Mesenteric fat pad (tissue), 1 donor: ENCODE data around the gene TTC28. TPM values are rescaled to one million over a fixed set of nuclear protein-coding genes. Genes with fewer than 3 reads are reported as not detected.

Source experiments
- DNase-seq: peaks from one replicate; pipeline ENCODE4 v3.0.0-alpha.2; 2020; ENCODE audit warnings: low spot score
- total RNA-seq: library from RNA; stranded (reverse); fragmentation: NEBNext Ultra II Directional; extraction: Animal tissue kit (Norgen Biotek cat#: 25700); gene quantifications from one replicate; pipeline ENCODE4 v1.2.1, GENCODE V29; 2021
- donor health status: DM: yes; HTN: yes; CAD: no.

Gene TTC28
- total RNA-seq, 1 donor from 2014 or later = 34.1 TPM

DNA sequence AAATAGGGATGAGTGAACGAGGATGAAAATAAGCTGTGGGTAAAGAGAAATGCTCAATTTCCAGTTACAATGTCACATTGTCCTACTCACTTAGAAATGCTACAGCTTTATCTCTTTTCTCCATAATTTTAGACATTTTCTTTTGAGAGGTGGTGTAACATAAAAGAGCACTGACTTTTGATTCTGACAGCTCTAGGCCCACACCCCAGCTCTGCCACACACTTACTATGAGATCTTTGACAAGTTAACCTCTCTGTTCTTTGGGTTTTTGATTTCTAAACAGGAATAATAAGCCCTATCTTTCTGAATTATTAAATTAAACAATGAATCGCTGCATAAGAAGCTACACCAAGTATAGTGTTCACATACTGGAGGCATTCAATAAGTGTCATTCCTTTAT is 532.2 kb downstream of the TTC28 start:
- no peak for DNase-seq

DNA sequence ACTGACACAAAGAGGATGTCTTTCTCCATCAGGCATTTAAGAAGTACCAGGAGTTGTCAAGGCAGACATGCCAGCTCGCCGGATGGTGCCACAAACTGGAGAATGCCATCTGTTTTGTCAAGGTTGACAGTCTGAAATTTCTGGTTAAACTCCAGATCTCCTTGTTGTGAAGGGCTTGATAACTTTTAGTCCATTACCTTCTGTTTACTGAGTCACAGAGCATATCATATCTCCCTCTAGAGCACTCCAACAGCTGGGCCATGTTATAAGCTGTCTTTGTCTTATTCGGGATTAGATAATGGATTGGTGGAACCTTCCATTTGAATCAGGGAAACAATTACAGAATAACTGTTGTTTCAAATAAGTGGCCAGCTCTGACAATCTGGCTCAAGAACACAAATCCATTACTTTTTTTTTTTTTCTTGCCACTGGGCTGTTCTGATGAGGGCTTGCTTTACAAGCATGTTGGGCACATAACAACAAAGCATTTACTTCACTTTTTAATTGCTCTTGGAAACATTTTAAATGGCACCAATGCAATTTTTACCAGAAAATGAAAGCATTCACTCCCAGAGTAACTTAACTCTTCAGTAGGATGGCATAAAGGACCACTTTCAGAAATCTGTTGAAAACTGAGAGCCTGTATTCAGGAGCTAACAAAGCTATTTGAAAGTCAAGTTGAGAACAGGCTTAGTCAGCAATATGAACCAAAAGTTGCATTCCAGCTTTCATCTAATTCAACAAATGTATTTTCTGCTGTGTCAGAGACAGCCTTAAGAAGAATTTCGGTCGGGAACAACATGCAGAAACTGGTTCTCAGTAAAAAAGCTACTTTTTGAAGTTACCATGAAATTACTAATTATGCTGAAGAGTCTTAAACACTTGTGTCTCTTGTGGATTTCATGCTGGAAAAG is 533.0 kb downstream of the TTC28 start:
- DNase-seq = no peak

DNA sequence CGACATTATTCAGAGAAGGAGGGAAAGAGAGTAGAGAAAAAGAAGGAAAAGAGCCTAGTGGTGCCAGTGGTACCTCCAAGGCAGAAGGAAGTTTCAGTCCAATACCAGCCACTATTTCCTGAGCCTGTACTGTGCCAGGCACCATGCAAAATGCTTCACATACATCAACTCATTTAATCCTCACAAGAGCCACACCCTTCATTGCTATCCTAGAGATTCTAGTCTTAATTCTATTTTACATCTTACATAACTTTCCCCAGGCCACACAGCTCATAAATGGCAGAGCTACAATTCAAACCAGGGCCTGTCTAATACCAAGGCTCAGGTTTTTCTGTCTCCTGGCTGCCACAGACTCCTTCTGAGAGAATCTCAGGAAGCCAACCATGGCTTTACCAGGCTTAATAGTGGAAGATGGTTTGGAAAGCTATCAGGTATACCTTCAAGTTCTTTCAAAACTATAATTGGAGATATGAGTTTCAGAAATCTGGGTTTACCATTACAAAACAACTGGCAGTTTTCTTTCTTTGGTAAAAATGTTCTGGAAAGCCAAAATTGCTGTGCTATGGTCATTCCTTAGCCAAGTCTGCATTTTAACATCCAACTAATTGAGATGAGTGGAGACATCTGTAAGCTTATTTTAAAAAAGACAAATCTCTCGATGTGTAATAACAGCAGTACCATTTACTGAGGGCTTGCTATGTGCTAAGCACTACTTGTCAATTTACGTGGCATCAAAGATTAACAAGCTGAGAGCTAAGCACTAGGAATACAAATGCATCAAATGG is 535.5 kb downstream of the TTC28 start:
- DNase-seq = no peak

DNA sequence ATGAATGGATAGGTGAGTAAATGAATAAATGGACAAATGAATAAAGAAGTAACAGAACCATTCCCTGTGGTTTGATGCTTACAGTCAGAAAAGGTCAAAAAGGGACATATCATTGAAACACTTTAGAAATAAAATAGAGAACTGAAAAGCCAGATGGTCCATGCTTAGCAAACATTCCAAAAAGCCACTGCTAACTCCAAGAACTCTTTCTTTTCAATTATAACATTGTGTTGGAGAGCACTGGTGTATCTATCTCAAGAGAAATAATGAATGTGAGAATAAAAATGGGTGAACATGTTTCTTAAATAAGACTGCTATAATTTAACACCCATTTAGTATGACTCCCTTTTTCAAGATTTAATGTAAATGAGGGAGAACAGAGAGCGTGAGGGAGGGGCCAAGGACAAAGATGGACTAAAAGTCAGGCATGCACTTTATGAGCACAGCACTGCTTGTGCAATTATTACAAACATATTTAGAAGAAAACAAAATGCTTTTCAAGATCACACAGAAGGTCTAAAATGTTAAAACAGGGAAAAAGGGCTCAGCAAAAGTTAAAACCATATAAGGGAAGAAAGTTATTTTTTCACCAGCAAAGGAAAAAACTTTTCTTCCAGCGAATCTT is 536.3 kb downstream of the TTC28 start:
- no peak for DNase-seq

DNA sequence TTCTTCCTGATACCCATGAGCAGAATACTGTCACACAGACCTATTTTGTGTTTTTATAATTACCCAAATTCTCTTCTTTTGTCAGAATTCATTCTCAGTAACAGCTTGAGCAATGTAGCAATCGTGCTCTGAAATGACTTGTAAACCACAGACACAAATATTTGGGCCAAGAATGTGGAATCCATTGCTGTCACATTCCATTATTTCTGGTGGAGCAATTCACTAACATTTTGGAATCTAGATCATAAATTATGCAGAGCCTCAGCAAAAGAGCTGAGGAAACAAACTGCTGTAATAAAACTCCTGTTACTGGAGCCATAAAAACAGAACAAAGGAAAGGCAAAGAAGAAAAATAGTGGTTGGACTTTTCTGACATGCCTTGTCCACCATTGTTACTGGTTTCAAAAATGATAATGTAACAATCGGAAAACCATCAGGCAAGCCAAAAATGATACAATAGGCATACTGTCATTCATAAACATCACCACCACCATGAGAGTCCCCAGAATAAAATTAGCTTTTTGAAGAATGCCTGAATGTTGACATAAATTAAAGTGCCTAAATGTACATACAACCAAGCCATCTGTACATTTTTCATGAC is 537.2 kb downstream of the TTC28 start:
- no peak for DNase-seq

DNA sequence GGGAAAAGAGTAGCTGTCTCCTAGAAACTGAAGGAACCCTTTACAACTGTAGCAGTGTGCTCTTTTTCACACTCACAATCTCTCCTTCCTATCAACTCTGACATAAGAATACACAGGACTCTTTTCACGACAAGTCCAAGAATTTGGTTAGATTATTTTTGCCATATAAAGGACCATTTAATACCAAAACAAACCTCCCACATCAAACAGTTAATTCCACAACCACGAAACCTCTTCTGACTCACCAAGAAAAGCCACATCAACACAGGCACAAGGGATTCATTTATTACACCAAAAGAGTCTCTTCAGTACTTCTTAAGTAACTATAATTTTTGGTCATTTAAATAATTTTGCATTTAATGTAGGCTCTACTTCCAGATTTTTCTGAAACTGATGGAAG is 538.0 kb downstream of the TTC28 start:
- DNase-seq = no peak

DNA sequence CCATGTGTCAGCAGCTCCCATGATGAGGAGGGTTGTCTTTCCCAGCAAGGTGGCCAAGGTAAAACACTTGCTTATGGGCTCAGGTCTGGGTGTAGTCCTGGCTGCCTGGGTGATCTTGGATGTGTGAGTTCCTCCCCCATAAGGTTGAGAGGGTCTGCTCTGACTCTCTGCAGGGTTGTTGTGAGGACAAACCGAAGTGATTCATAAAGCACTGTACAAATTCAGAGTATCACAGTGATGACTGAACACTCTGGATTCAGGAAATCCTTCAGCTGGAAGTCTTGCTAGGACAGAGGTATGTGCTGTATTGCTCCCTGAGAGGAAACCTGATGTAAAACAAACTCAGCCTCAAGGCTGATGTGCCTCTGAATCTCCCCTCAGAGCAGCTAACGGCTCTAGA is 539.7 kb downstream of the TTC28 start:
- no peak for DNase-seq

DNA sequence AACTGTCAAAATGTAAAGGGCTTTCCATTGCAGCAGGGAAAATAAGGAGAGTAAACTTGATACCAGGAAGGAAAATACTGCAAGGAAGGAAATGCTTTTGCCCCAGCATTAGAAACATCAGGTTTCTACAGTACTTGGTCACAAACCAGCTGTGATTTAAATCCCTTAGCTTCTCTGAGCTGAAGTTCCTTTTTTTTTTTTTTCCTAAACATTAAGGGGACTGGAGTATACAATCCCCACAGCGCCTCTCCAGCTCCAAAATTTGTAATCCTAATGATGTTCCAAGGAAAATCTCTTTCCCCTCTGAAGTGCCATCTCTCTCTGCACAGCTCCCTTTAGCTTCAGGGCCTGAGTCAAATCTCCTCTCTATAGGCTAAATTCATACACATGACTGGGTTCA is 540.1 kb downstream of the TTC28 start:
- no peak for DNase-seq

DNA sequence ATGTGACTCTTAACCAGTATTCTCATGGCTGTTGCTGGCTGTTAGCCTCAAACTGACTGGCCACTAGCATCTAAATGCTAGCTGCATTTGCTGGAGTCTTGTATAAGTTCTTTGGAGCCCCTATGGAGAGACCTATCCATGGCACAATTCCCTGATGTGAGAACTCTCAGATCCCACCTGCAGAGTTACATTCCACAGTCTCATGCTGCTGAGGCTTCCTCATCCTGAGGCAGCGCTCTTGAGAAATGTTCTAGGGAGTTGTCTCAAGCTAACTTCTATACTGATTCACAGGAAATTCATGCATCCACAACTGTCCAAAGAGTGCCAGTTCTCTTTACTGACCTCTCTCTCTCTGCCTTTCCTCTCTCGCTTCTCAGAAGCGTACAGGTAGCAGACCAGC is 542.6 kb downstream of the TTC28 start:
- DNase-seq = no peak

DNA sequence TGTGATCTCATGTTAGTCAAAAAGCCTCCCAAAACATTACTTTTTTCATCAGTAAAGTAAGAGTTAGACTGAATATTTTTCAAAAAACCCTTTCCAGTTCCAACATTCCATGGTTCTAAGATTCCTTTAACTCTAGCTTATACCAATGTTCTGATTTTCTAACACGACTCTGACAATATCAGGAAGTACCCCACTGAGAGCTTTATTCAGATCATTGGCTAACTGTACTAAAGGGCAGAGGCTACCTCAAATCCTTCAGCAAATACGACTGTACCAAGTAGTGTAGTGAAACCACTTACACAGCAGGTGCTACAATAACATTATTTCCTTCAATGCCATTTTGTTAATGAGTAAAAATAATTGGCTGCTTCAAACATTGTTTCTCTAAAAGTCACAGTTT is 547.2 kb downstream of the TTC28 start:
- DNase-seq = no peak

DNA sequence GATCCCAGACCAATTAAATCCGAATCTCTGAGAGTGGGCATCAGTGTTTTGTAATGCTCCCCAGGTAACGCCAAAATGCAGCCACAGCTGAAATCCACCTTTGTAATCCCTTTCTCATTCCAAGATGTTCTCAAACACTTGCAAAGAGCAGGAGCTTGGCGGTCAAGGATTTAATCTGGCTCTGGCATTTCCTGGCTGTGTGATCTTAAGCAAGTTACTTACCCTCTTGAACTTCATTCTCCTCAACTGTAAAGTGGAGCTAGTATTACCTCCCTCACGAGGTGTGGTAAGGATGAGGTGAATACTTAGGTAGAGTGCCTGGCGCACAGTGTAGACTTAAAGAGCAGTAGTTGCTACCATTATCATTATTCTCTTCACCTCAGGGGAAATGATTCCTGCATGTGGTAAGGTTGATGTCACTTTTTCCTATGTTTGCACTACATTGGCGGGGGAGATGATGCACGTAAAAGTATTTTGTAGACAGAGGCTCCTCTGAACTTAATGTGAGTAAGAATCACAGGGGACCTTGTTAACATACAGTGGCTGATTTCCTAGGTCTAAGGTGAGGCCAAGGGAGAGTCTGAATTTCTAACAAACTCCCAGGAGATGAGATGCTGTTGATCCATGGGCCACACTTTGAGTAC is 550.2 kb downstream of the TTC28 start:
- no peak for DNase-seq

DNA sequence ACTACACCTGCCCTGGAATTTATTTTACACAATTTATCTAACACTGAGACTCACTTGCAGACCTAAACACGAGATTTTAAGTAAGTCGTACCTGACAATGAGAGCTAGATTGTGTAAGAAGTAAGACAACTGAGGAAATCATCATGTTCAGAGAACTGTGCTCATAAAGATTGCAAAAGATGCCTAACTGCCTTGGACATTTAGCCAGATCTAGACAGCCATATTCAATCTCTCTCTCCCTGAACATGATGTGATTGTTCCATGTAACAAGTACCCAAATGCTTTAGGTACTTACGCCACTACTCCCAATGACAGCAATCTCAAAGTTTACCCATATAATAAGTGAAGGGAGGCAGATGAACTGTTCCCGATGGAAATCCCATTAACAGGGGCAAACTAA is 550.8 kb downstream of the TTC28 start:
- DNase-seq = no peak

DNA sequence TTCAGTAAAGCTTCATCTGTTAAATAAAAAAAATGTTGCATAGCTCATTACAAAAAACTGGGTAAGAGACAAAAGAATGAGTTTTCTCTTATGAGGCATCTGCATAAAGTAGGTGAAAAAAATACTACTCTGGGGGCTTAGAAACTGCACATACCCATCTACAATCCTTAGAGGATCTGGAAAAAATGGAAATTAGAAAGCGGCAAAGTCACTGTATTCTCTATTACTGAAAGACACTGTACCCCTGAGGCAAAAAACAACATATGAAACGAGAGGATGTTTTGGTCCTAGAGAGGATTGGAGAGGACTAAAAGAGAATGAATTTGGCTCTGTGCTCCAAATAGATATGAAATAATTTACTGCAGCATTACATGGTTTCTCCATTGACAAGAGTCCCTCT is 553.8 kb downstream of the TTC28 start:
- DNase-seq = no peak

DNA sequence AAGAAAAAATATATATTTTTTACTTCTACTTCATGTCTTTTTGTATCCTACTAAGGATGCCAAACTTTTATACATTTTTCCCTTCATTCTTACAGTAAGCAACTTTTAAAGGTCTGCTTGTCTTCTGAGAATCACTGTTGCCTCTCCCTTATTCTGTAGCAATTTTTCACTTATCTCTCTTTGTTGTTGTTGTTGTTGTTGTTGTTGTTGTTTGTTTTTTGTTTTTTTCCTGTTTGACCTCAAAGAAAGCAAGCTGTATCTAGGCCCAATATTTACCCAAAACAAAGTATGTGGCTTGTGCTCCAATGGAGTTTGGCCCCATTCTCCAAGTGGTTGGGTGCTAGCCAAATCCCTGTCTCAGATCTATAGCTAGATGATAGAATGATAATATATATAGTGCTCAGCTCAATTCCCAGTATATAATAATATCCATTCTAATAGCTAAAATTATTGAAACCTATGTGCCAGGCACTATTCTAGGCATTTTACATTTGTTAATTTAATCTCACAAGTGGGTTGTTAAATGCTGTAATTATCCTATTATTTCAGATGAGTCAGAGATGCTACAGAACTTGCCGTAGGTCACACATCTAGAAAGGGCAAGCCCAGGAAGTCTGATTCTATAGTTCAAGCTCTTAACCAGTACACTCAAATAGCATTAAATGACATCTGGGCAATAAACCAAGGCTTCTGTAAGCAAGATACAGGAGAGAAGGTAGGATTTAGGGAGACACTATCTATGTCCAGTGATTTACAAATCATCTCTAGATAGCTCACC is 555.5 kb downstream of the TTC28 start:
- DNase-seq = no peak

DNA sequence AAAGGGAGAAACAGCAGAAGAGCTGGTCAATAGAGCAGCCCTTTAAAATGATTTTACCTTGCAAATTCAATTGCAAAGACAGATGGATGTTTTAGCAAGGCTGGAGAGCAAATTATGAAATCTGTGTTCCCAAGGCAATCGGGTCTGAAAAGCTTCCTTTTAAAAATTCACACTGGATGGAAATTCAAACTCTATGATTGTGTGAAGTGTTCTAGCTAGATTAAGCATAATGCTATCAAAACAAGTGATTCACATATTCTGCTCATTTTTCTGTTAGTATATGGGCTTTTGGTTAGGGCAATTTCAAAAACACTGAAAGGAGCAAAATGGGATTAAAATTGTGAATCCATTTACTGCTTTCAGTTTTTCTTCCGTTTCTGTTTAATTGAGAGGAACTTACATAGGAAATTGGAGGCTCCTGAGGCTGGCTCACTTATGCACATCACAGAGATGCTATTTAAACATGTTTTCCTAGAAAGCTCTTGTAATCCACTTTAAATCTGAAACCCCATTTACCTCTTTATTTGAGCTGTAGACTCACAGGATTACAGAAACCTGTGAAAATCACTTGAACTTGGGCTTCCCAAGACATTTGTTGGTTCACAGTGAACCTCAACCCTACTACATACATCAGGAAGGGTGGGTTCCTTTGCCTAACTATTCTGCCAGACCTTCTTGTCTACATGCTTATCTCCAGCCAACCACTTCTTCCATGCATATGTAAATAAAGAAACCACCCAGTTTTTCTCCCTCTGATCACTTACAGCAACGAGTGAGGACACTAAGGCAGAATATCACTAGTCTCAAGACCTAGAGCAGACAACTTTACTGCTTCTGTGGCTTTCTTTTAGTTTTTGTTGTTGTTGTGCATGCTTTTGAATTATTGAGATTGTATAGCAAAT is 558.7 kb downstream of the TTC28 start:
- no peak for DNase-seq

DNA sequence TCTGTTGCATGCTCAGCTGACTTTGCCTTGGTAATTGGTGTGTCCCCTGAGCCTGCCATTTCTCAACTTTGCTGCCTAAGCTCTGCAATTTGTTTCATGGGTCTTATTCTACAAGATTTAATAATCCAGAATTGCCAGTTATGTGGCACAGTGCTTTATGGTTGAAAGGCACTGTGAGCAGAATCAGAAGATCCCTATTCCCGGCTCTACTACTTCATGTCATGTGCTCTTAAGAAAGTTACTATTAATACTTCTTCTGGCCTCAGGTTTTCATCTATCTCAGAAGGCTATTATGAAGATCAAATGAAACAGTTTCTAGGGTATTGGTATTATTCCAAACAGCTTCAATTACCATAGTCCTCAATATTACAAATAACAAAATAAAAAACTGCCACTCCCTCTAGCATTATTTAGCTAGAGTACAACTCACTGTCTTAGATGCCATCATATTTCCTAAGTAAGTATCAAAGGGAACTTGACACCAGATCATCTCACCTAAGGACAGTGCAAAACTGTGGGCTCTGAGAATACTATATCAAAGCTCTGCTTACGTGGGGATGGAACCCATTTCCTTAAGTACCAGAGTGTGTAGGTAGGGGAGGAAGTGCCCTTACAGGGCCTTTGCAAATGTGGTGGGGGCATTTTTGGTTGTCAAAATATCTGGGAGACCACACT is 560.5 kb downstream of the TTC28 start:
- DNase-seq = no peak

DNA sequence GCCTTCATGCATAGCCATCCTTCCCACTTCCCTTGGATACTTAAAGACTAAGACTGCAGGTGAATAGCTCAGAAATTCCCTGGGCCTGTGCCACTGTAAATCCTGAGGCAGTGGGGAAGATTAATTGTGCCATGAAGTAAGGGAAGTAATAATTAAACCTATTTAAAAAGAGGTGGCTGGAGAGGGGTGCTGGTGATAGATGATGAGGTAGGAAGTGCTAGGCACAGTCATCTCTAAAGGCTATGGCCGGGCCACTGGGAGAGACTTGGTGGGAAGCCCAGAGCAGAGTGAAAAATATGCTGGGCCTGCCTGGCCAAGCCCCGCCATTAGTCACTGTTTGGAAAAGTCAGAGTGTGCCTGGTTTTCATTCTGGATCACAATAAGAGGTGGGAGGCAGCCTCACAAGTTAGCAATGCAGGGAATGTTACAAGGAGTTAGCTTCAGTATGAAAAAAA is 563.4 kb downstream of the TTC28 start:
- no peak for DNase-seq

DNA sequence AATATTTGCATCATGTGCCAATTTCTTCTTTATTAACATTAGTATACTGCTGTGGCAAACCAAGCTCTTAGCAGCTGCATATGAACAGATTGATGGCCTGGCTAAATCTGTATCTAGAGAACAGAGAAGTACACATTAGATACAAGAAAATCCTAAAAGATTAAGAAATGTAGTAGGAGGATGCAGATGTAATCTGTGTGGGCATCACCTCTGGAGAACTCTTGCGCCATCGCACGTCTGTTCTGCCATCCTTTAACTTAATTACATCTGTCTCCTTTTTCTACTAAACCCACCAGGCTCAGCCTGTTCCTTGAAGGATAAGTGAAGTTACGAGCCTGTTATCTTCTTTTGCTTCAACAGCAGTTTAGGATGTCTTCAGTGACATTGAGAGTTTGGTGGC is 564.2 kb downstream of the TTC28 start:
- DNase-seq = no peak
